SU-DHL-6 (cell line): Measurements from ENCODE around the gene ATP13A5.

Experiments used
- H2AFZ ChIP-seq: fragments of 200-600 bp; sonication (generic); 2 replicates; pipeline ENCODE4 v1.6.1; 2014; ENCODE audit warnings: low read depth, mild to moderate bottlenecking, moderate library complexity, mixed read lengths, antibody characterized with exemption, low read length; ENCODE audit not compliant: severe bottlenecking
- H3F3A ChIP-seq: fragments of 200-600 bp; shearing (Covaris generic); 2 replicates; pipeline ENCODE4 v1.6.0; 2016; ENCODE audit warnings: antibody characterized with exemption, mild to moderate bottlenecking; ENCODE audit not compliant: insufficient read depth
- H3K27ac ChIP-seq: fragments of 200-600 bp; sonication (generic); 2 replicates; pipeline ENCODE4 v1.5.1; 2016; ENCODE audit warnings: low read depth, mild to moderate bottlenecking, low read length, moderate library complexity, mixed read lengths
- H3K27me3 ChIP-seq: fragments of 200-600 bp; sonication (generic), shearing (Covaris generic); 2 replicates; pipeline ENCODE4 v1.6.0; 2014; ENCODE audit warnings: mild to moderate bottlenecking, low read length
- H3K36me3 ChIP-seq: fragments of 200-600 bp; sonication (generic); 2 replicates; pipeline ENCODE4 v1.6.1; 2014; ENCODE audit warnings: mild to moderate bottlenecking, low read length, mixed read lengths
- H3K4me2 ChIP-seq: fragments of 300-600, 200-600 bp; shearing (Covaris generic), sonication (generic); 2 replicates; pipeline ENCODE4 v1.6.0; 2014; ENCODE audit warnings: low read length, low read depth, mild to moderate bottlenecking; ENCODE audit not compliant: poor library complexity, severe bottlenecking
- H3K4me3 ChIP-seq: fragments of 200-600 bp; sonication (generic); 2 replicates; pipeline ENCODE4 v1.5.1; 2014; ENCODE audit warnings: antibody characterized with exemption, low read length, mild to moderate bottlenecking, mixed read lengths; ENCODE audit not compliant: insufficient read depth, poor library complexity, severe bottlenecking
- H3K79me2 ChIP-seq: fragments of 200-600 bp; sonication (generic); 2 replicates; pipeline ENCODE4 v1.6.1; 2014; ENCODE audit warnings: mild to moderate bottlenecking, low read length, moderate library complexity; ENCODE audit not compliant: insufficient read depth
- H3K9ac ChIP-seq: fragments of 200-600 bp; sonication (generic); 2 replicates; pipeline ENCODE4 v1.7.0; 2014; ENCODE audit warnings: mild to moderate bottlenecking, low read length
- H3K9me2 ChIP-seq: fragments of 200-600 bp; sonication (generic); replicated peaks from 2 replicates; pipeline ENCODE4 v1.6.1; 2014; ENCODE audit warnings: low read length; ENCODE audit not compliant: insufficient read depth
- H3K9me3 ChIP-seq: fragments of 200-600 bp; sonication (generic); 2 replicates; pipeline ENCODE4 v1.6.1; 2014; ENCODE audit warnings: low read length, mixed read lengths; ENCODE audit not compliant: insufficient read depth
- H4K20me1 ChIP-seq: fragments of 200-600 bp; sonication (generic); 2 replicates; pipeline ENCODE4 v1.6.1; 2014; ENCODE audit warnings: low read depth, mild to moderate bottlenecking, antibody characterized with exemption, low read length, moderate library complexity, mixed read lengths
- CTCF ChIP-seq: fragments of 200-600 bp; sonication (generic); IDR thresholded peaks from one replicate; pipeline ENCODE4 v1.5.1; 2017; ENCODE audit warnings: antibody characterized with exemption, mild to moderate bottlenecking, low read length, moderate library complexity; ENCODE audit not compliant: insufficient read depth, poor library complexity, severe bottlenecking
- EZH2phosphoT487 ChIP-seq: fragments of 200-600 bp; sonication (generic), shearing (Covaris generic); conservative IDR thresholded peaks from 2 replicates; pipeline ENCODE4 v1.6.1; 2018; ENCODE audit warnings: mild to moderate bottlenecking, antibody characterized with exemption, low read length, moderate library complexity, mixed read lengths

ATP13A5 gene

GRCh38 chr3:193236599-193236998 lies 142.0 kb downstream of the ATP13A5 start:
- Histone ChIP-seq H3K4me3 (no peak overlapping the region), H3K9me2 (no peaks in the 10 kb centered on the region), H3F3A (no peaks in the 10 kb centered on the region), H3K27me3 (no peaks in the 10 kb centered on the region), H4K20me1 (no peaks in the 10 kb centered on the region), H3K36me3 (no peaks in the 10 kb centered on the region), H3K4me2 (no peak overlapping the region), H3K9me3 (no peaks in the 10 kb centered on the region), H3K9ac (no peak overlapping the region), H2AFZ (no peak overlapping the region), H3K79me2 (no peaks in the 10 kb centered on the region), H3K27ac (no peak overlapping the region)
- TF ChIP-seq EZH2phosphoT487 (no peak), CTCF (no peak)

- no peaks in the 10 kb centered on the region for H4K20me1 ChIP-seq
- H3K9ac ChIP-seq, result no peak overlapping the region
- H3K27me3 ChIP-seq, result no peaks in the 10 kb centered on the region
- no peak overlapping the region for H3K4me2 ChIP-seq
- no peak overlapping the region for H3K27ac ChIP-seq
- no peaks in the 10 kb centered on the region for H3K9me2 ChIP-seq
- H3K4me3 ChIP-seq, result no peak overlapping the region
- H3K9me3 ChIP-seq, result no peaks in the 10 kb centered on the region
- no peak overlapping the region for H2AFZ ChIP-seq
- TF ChIP-seq CTCF, result no peak
- TF ChIP-seq EZH2phosphoT487, result no peak
- H3K36me3 ChIP-seq, result no peaks in the 10 kb centered on the region
- H3K79me2 ChIP-seq, result no peaks in the 10 kb centered on the region
- H3F3A ChIP-seq, result no peaks in the 10 kb centered on the region
Observed at GRCh38 chr3:193231201-193231600, 147.4 kb downstream of the ATP13A5 start.

- no peaks in the 10 kb centered on the region for H4K20me1 ChIP-seq
- H3K36me3 ChIP-seq, result no peaks in the 10 kb centered on the region
- TF ChIP-seq EZH2phosphoT487 (no peak), CTCF (no peak)
Observed at GRCh38 chr3:193230610-193231009, 147.9 kb downstream of the ATP13A5 start.

GRCh38 chr3:193229851-193230420 lies 148.6 kb downstream of the ATP13A5 start:
- Histone ChIP-seq H3K27me3 (no peaks in the 10 kb centered on the region), H3K4me3 (no peak overlapping the region), H3K4me2 (no peak overlapping the region), H3K9me2 (no peaks in the 10 kb centered on the region), H3K79me2 (no peaks in the 10 kb centered on the region), H3K9me3 (no peaks in the 10 kb centered on the region), H3K9ac (no peak overlapping the region), H3K36me3 (no peaks in the 10 kb centered on the region), H3K27ac (no peak overlapping the region), H3F3A (no peaks in the 10 kb centered on the region), H4K20me1 (no peaks in the 10 kb centered on the region), H2AFZ (no peak overlapping the region)
- TF ChIP-seq CTCF (no peak), EZH2phosphoT487 (no peak)

More at GRCh38 chr3:193230610-193231009, 147.9 kb downstream of the ATP13A5 start:
- H3K4me3 ChIP-seq, result no peak overlapping the region
- H3K79me2 ChIP-seq, result no peaks in the 10 kb centered on the region
- no peaks in the 10 kb centered on the region for H3K9me3 ChIP-seq
- no peak overlapping the region for H3K9ac ChIP-seq
- no peaks in the 10 kb centered on the region for H3K27me3 ChIP-seq
- H3K4me2 ChIP-seq, result no peak overlapping the region
- no peak overlapping the region for H2AFZ ChIP-seq
- H3F3A ChIP-seq, result no peaks in the 10 kb centered on the region
- no peaks in the 10 kb centered on the region for H3K9me2 ChIP-seq
- H3K27ac ChIP-seq, result no peak overlapping the region
